ENCODE data around the gene FBXL16.

DNA sequence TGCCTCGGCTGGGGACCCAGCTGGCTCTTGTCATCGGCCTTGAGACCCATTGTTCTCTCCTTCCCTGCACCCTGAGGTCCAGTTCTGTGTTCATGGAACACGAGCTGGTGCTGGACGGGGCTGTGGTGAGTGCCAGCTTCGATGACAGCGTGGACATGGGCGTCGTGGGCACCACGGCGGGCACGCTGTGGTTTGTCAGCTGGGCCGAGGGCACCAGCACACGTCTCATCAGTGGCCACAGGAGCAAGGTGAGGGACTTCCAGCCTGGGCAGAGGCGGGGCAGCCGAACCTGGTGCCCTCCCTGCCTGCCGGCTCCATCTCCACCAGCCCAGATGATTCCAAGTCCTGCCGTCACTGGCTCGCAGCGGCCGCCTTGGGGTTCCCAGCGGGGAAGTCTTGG, 43.0 kb downstream of the FBXL16 start:
- TF ChIP-seq EZH2 (IDR thresholded peaks at IDR 0.05; ENCODE audit: borderline replicate concordance, low read depth, low read length, severe bottlenecking), result no peak
- TF ChIP-seq, protein P1, sequence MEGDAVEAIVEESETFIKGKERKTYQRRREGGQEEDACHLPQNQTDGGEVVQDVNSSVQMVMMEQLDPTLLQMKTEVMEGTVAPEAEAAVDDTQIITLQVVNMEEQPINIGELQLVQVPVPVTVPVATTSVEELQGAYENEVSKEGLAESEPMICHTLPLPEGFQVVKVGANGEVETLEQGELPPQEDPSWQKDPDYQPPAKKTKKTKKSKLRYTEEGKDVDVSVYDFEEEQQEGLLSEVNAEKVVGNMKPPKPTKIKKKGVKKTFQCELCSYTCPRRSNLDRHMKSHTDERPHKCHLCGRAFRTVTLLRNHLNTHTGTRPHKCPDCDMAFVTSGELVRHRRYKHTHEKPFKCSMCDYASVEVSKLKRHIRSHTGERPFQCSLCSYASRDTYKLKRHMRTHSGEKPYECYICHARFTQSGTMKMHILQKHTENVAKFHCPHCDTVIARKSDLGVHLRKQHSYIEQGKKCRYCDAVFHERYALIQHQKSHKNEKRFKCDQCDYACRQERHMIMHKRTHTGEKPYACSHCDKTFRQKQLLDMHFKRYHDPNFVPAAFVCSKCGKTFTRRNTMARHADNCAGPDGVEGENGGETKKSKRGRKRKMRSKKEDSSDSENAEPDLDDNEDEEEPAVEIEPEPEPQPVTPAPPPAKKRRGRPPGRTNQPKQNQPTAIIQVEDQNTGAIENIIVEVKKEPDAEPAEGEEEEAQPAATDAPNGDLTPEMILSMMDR (IDR thresholded peaks at IDR 0.05; ENCODE audit: extremely low read depth in 1 of 2, insufficient read depth in 1 of 2, low read depth in 1 of 2, low read length in 2 of 2), result no peak
- TF ChIP-seq MYC (IDR thresholded peaks at IDR 0.05; ENCODE audit: low read depth, low read length), result no peak
- TF ChIP-seq, protein P2, sequence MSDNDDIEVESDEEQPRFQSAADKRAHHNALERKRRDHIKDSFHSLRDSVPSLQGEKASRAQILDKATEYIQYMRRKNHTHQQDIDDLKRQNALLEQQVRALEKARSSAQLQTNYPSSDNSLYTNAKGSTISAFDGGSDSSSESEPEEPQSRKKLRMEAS (IDR thresholded peaks at IDR 0.05; ENCODE audit: insufficient read depth, insufficient read length), result no peak
- TF ChIP-seq POLR2AphosphoS5 (IDR thresholded peaks at IDR 0.05; ENCODE audit: insufficient read depth, low read depth, low read length), result no peak
- no peak for TF ChIP-seq POLR2A (IDR thresholded peaks at IDR 0.05; ENCODE audit: low read depth, low read length)
- no peak for TF ChIP-seq GATA2 (IDR thresholded peaks at IDR 0.05; ENCODE audit: insufficient read depth, insufficient read length, low read depth, low read length)
